Keratinocyte (primary cell): ENCODE results near the gene UNC13C. TPM values are rescaled to one million over a fixed set of nuclear protein-coding genes. Genes with fewer than 3 reads are reported as not detected.

Experiments used
- DNase-seq: peaks from one replicate; pipeline ENCODE4 v3.0.0-alpha.2; 2011; ENCODE audit warnings: low read depth, missing footprints, low spot score
- FAIRE-seq: peaks from 2 replicates; lab custom pipeline; 2011; peaks lifted over from hg19 to GRCh38; lab: Jason Lieb, UNC
- H2AFZ ChIP-seq: 2 replicates; pipeline ENCODE4 v1.6.0; 2012; ENCODE audit warnings: low read length, control low read depth, inconsistent platforms; ENCODE audit not compliant: control insufficient read depth
- H3K27ac ChIP-seq: 2 replicates; pipeline ENCODE4 v1.5.1; 2011; ENCODE audit warnings: low read length; ENCODE audit not compliant: control insufficient read depth, insufficient read depth
- H3K27me3 ChIP-seq: 3 replicates; pipeline ENCODE4 v1.6.0; 2011; ENCODE audit warnings: low read length; ENCODE audit not compliant: control insufficient read depth, insufficient read depth; ENCODE audit errors: extremely low read depth
- H3K36me3 ChIP-seq, 2 experiments: 2 replicates in 1 of 2; 3 replicates in 1 of 2; pipeline ENCODE4 v1.5.1; 2011; ENCODE audit warnings: low read length in 2 of 2, mild to moderate bottlenecking in 1 of 2; ENCODE audit not compliant: control insufficient read depth in 2 of 2, insufficient read depth in 2 of 2; ENCODE audit errors: extremely low read depth in 1 of 2
- H3K4me1 ChIP-seq: 3 replicates; pipeline ENCODE4 v1.5.1; 2011; ENCODE audit warnings: low read length; ENCODE audit not compliant: control insufficient read depth, insufficient read depth; ENCODE audit errors: extremely low read depth
- H3K4me2 ChIP-seq: 3 replicates; pipeline ENCODE4 v1.6.0; 2011; ENCODE audit warnings: low read depth, low read length; ENCODE audit not compliant: control insufficient read depth, insufficient read depth; ENCODE audit errors: extremely low read depth
- H3K4me3 ChIP-seq, 3 experiments: fragments of 200-600 bp in 1 of 3; sonication (generic) in 1 of 3; 2 replicates in 2 of 3; 3 replicates in 1 of 3; pipeline ENCODE4 v1.5.1; 2011 to 2016; ENCODE audit warnings: low read length in 3 of 3, mild to moderate bottlenecking in 3 of 3, control low read depth in 2 of 3, inconsistent platforms in 1 of 3, low read depth in 1 of 3, mixed read lengths in 1 of 3, mixed run types in 1 of 3, moderate library complexity in 1 of 3; ENCODE audit not compliant: control insufficient read depth in 2 of 3, insufficient read depth in 2 of 3; ENCODE audit errors: extremely low read depth in 1 of 3
- H3K79me2 ChIP-seq: 2 replicates; pipeline ENCODE4 v1.6.0; 2012; ENCODE audit warnings: low read length; ENCODE audit not compliant: control insufficient read depth, insufficient read depth
- H3K9ac ChIP-seq: 3 replicates; pipeline ENCODE4 v1.6.0; 2011; ENCODE audit warnings: low read length; ENCODE audit not compliant: control insufficient read depth, insufficient read depth; ENCODE audit errors: extremely low read depth
- H3K9me1 ChIP-seq: 3 replicates; pipeline ENCODE4 v1.6.0; 2011; ENCODE audit warnings: low read length; ENCODE audit not compliant: control insufficient read depth, insufficient read depth; ENCODE audit errors: extremely low read depth
- H3K9me3 ChIP-seq: 2 replicates; pipeline ENCODE4 v1.5.1; 2012; ENCODE audit warnings: low read depth, low read length; ENCODE audit not compliant: control insufficient read depth
- H4K20me1 ChIP-seq: 3 replicates; pipeline ENCODE4 v1.6.0; 2011; ENCODE audit warnings: low read length; ENCODE audit not compliant: control insufficient read depth, insufficient read depth; ENCODE audit errors: extremely low read depth
- EZH2 ChIP-seq: IDR thresholded peaks from one replicate; pipeline ENCODE4 v1.6.1; 2012; ENCODE audit warnings: inconsistent platforms, mild to moderate bottlenecking, low read length, moderate library complexity
- dilution Hi-C: fragments of 300-500 bp; cut with MboI; formaldehyde crosslinking; loops from one replicate; pipeline ENCODE4 v1.7.0; 2020; ENCODE audit warnings: low sequenced_read_pairs; ENCODE audit not compliant: extremely low pct_ligation_motif_present
- polyA plus RNA-seq, 5 experiments: library from polyadenylated mRNA; depleted of rRNA in 3 of 5; stranded (reverse) in 3 of 5; stranded (forward) in 1 of 5; unstranded in 1 of 5; fragments of >200 nt; gene quantifications; 1 replicate in 1 of 5; 2 replicates in 3 of 5; 3 replicates in 1 of 5; pipeline versions ENCODE4 v1.2.1 to v1.2.3, GENCODE V29; 2011 to 2012; ENCODE audit warnings: missing spikeins in 2 of 5, low read depth in 1 of 5, low replicate concordance in 1 of 5
- TF ChIP-seq, protein P1 (sequence below), 3 experiments: IDR thresholded peaks in 1 of 3; conservative IDR thresholded peaks in 1 of 3; optimal IDR thresholded peaks in 1 of 3; 2 replicates in 2 of 3; 3 replicates in 1 of 3; pipeline versions ENCODE3 to v1.5.1; 2011; ENCODE audit warnings: low read length in 3 of 3, mild to moderate bottlenecking in 3 of 3, moderate library complexity in 2 of 3, control low read depth in 1 of 3, inconsistent platforms in 1 of 3; ENCODE audit not compliant: insufficient read depth in 2 of 3; ENCODE audit errors: extremely low read depth in 1 of 3

Gene UNC13C
- polyA plus RNA-seq, 1 donor (not counting 4 experiments of a cell fraction or from before 2014, with no cell fraction given), result not detected

DNA sequence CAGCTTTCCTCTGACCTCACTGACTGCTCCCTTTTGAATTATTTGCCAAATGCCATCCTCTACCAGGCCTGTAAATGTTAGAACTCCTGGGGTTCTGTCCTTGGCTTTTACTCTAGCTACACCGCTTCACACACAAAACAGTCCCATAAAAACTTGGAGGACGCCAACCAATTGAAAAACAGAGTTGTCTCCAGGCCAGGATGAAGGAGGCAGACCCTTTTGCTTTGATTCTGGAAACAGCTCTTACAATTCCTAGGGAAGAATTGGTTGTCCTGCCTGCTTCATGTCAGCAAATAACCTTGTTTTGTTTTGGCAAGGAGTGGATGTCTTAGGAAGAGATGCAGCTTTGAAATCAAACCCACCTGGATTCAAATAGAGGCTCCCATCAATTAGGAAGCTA lies 375.5 kb downstream of the UNC13C start:
- Histone ChIP-seq H3K4me2 (no peak overlapping the region), H3K27me3 (no peaks in the 10 kb centered on the region), H3K36me3 (no peaks in the 10 kb centered on the region), H3K4me3 (no peak overlapping the region), H3K9ac (no peak overlapping the region), H3K79me2 (no peaks in the 10 kb centered on the region), H2AFZ (no peak overlapping the region), H3K27ac (no peak overlapping the region), H3K9me1 (no peaks in the 10 kb centered on the region), H3K4me1 (no peaks in the 10 kb centered on the region), H4K20me1 (no peaks in the 10 kb centered on the region), H3K9me3 (no peaks in the 10 kb centered on the region)
- TF ChIP-seq, protein P1, sequence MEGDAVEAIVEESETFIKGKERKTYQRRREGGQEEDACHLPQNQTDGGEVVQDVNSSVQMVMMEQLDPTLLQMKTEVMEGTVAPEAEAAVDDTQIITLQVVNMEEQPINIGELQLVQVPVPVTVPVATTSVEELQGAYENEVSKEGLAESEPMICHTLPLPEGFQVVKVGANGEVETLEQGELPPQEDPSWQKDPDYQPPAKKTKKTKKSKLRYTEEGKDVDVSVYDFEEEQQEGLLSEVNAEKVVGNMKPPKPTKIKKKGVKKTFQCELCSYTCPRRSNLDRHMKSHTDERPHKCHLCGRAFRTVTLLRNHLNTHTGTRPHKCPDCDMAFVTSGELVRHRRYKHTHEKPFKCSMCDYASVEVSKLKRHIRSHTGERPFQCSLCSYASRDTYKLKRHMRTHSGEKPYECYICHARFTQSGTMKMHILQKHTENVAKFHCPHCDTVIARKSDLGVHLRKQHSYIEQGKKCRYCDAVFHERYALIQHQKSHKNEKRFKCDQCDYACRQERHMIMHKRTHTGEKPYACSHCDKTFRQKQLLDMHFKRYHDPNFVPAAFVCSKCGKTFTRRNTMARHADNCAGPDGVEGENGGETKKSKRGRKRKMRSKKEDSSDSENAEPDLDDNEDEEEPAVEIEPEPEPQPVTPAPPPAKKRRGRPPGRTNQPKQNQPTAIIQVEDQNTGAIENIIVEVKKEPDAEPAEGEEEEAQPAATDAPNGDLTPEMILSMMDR (optimal IDR thresholded peaks at IDR 0.05 in 1 of 3, IDR thresholded peaks at IDR 0.05 in 1 of 3, conservative IDR thresholded peaks at IDR 0.05 in 1 of 3; ENCODE audit: extremely low read depth in 1 of 3, insufficient read depth in 2 of 3, low read length in 3 of 3), result no peak
- no peak for TF ChIP-seq EZH2
- DNase-seq (no peak), FAIRE-seq (no peak)
- dilution Hi-C loops, result no loop called here

DNA sequence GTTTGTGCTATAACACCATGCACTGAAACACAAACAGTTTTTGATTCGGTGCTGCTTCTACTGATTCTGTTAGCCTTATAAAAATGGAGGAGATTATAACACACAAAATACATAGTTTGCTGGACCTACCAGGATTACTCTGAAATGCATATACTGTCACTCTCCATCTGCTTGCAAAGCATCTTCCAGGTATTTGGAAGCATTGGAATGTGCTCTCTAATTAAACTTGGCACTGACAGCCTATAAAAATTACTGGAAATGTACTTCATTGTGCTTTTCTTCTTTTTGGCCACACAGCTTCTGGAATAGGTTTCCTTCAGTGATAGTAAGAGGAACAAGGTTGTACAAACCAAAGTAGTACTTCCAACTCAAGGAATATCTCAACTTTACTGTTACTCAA lies 376.1 kb downstream of the UNC13C start:
- H2AFZ ChIP-seq, result no peak overlapping the region
- FAIRE-seq, result no peak

More for the DNA sequence above, 376.1 kb downstream of the UNC13C start:
- Histone ChIP-seq H3K4me2 (no peak overlapping the region), H3K27me3 (no peaks in the 10 kb centered on the region), H3K9me3 (no peaks in the 10 kb centered on the region), H3K27ac (no peak overlapping the region), H3K36me3 (no peaks in the 10 kb centered on the region), H3K4me3 (no peak overlapping the region), H4K20me1 (no peaks in the 10 kb centered on the region), H3K79me2 (no peaks in the 10 kb centered on the region), H3K9ac (no peak overlapping the region), H3K9me1 (no peaks in the 10 kb centered on the region), H3K4me1 (no peaks in the 10 kb centered on the region)
- no peak for TF ChIP-seq EZH2
- TF ChIP-seq, protein P1 (optimal IDR thresholded peaks at IDR 0.05 in 1 of 3, IDR thresholded peaks at IDR 0.05 in 1 of 3, conservative IDR thresholded peaks at IDR 0.05 in 1 of 3; ENCODE audit: extremely low read depth in 1 of 3, insufficient read depth in 2 of 3, low read length in 3 of 3), result no peak
- DNase-seq, result no peak
- dilution Hi-C loops, result no loop called here
